Gastrocnemius medialis (tissue), 4 donors: ENCODE results near the gene ARMC2.

Source experiments
- CTCF ChIP-seq, 5 experiments: fragments of 450-650 bp in 3 of 5; fragments of 200-600 bp in 2 of 5; sonication (generic) in 2 of 5; IDR thresholded peaks in 4 of 5; conservative IDR thresholded peaks in 1 of 5; 1 replicate in 4 of 5; 2 replicates in 1 of 5; pipeline ENCODE4 v1.5.1; 2016 to 2019; ENCODE audit warnings: antibody characterized with exemption in 5 of 5, mild to moderate bottlenecking in 3 of 5, moderate library complexity in 3 of 5
- POLR2A ChIP-seq, 2 donors: fragments of 450-650 bp; IDR thresholded peaks; one replicate each; pipeline ENCODE4 v1.6.1; 2017; ENCODE audit warnings: antibody characterized with exemption in 2 of 2, mild to moderate bottlenecking in 2 of 2, moderate library complexity in 2 of 2

- TF ChIP-seq POLR2A (IDR thresholded peaks at IDR 0.05) (no peak), CTCF (IDR thresholded peaks at IDR 0.05 in 4 of 5, conservative IDR thresholded peaks at IDR 0.05 in 1 of 5) (no peak)
Observed at GRCh38 chr6:108831104-108831503, 17.1 kb upstream of the ARMC2 start.
